NCI-H345 treated with DMSO at 0.1 percent for 48 hours (cell line): ENCODE data around the gene LRRN2.
"Not testable (repeated sequence)": the region's sequence is repeated elsewhere in the genome, so short reads cannot be mapped to it uniquely, and the experiment has no call there.

ENCODE experiments used
- DNase-seq: peaks from one replicate; lab custom pipeline; 2025; ENCODE audit not compliant: unreplicated experiment; lab: John Stamatoyannopoulos, UW

Gene LRRN2

GRCh38 chr1:204576422-204576821 lies 109.1 kb downstream of the LRRN2 start:
- DNase-seq, result no peak

- DNase-seq, result no peak
Measured at GRCh38 chr1:204575221-204576190, 110.0 kb downstream of the LRRN2 start.

GRCh38 chr1:204574865-204575163 lies 110.7 kb downstream of the LRRN2 start:
- DNase-seq, result no peak

- DNase-seq, result no peak
Measured at GRCh38 chr1:204574016-204574864, 111.3 kb downstream of the LRRN2 start.

GRCh38 chr1:204572923-204573922 lies 112.3 kb downstream of the LRRN2 start:
- DNase-seq, result no peak

GRCh38 chr1:204571631-204572030 lies 113.9 kb downstream of the LRRN2 start:
- no peak for DNase-seq

- DNase-seq, result no peak
Measured at GRCh38 chr1:204571128-204571527, 114.4 kb downstream of the LRRN2 start.

GRCh38 chr1:204570021-204570420 lies 115.5 kb downstream of the LRRN2 start:
- DNase-seq, result not testable (repeated sequence)

GRCh38 chr1:204569478-204569877 lies 116.1 kb downstream of the LRRN2 start:
- DNase-seq, result no peak

- no peak for DNase-seq
Measured at GRCh38 chr1:204568576-204569315, 116.8 kb downstream of the LRRN2 start.
